H1 (cell line): Measurements from ENCODE around the gene TEX22. TPM values are rescaled to one million over a fixed set of nuclear protein-coding genes. Genes with fewer than 3 reads are reported as not detected.

Experiments used
- KDM4A ChIP-seq: IDR thresholded peaks from one replicate; pipeline ENCODE4 v1.7.1; 2012; ENCODE audit warnings: low read depth, mild to moderate bottlenecking, moderate library complexity, low read length, inconsistent platforms; ENCODE audit not compliant: severe bottlenecking
- PHF8 ChIP-seq: fragments of 200-600 bp; sonication (generic); conservative IDR thresholded peaks from 2 replicates; pipeline ENCODE4 v1.7.1; 2012; ENCODE audit warnings: low read depth, mild to moderate bottlenecking, inconsistent platforms, low read length, moderate library complexity
- SUZ12 ChIP-seq: fragments of 200-600 bp; sonication (generic); IDR thresholded peaks from 2 replicates; pipeline ENCODE4 v1.6.1; 2012; ENCODE audit warnings: mild to moderate bottlenecking, inconsistent platforms, low read length, moderate library complexity, mixed read lengths
- TAF1 ChIP-seq: IDR thresholded peaks from 2 replicates; pipeline ENCODE4 v1.6.1; 2011; ENCODE audit warnings: mild to moderate bottlenecking, low read depth, low read length
- TAF7 ChIP-seq: optimal IDR thresholded peaks from 2 replicates; pipeline ENCODE3; 2011; ENCODE audit warnings: low read depth, mild to moderate bottlenecking, inconsistent platforms, low read length, moderate library complexity, borderline replicate concordance
- polyA plus RNA-seq, 7 experiments: library from polyadenylated mRNA; depleted of rRNA in 3 of 7; stranded (reverse) in 5 of 7; unstranded in 2 of 7; fragments of >200 nt in 5 of 7; fragments of 200-250 nt in 2 of 7; gene quantifications; 1 replicate in 5 of 7; 2 replicates in 1 of 7; 4 replicates in 1 of 7; pipeline versions ENCODE4 v1.2.1 to v1.2.3, GENCODE V29; 2011 to 2013; ENCODE audit warnings: missing spikeins in 2 of 7, mixed read lengths in 2 of 7
- total RNA-seq: library from RNA; stranded (reverse); fragmentation: NEBNext Ultra II Directional; extraction: Animal tissue kit (Norgen Biotek cat#: 25700); gene quantifications from 2 replicates; pipeline ENCODE4 v1.2.1, GENCODE V29; 2021

The TEX22 gene
- total and polyA plus RNA-seq, 2 of the 8 experiments (the other 6 are each of a cell fraction or from before 2014, with no cell fraction given), result 0.24 to 0.39 TPM

GRCh38 chr14:105414456-105415371 is 16.4 kb downstream of the TEX22 start (continued):
- peak; percentile 48 for TF ChIP-seq PHF8
- TF ChIP-seq TAF1, result peak; percentile 26; the same call in 1 of the 2 replicates
- TF ChIP-seq TAF7, result peak; percentile 27
- peak; percentile 92 for TF ChIP-seq KDM4A
- no peak for TF ChIP-seq SUZ12
